Measurements from ENCODE around the gene TGFBRAP1. TPM values are rescaled to one million over a fixed set of nuclear protein-coding genes. Genes with fewer than 3 reads are reported as not detected.

Gene TGFBRAP1
- total and polyA plus RNA-seq, 9 of the 15 experiments (the other 6 are each of a cell fraction or from before 2014, with no cell fraction given) = 3.7 to 18.0 (median 11.0) TPM

DNA sequence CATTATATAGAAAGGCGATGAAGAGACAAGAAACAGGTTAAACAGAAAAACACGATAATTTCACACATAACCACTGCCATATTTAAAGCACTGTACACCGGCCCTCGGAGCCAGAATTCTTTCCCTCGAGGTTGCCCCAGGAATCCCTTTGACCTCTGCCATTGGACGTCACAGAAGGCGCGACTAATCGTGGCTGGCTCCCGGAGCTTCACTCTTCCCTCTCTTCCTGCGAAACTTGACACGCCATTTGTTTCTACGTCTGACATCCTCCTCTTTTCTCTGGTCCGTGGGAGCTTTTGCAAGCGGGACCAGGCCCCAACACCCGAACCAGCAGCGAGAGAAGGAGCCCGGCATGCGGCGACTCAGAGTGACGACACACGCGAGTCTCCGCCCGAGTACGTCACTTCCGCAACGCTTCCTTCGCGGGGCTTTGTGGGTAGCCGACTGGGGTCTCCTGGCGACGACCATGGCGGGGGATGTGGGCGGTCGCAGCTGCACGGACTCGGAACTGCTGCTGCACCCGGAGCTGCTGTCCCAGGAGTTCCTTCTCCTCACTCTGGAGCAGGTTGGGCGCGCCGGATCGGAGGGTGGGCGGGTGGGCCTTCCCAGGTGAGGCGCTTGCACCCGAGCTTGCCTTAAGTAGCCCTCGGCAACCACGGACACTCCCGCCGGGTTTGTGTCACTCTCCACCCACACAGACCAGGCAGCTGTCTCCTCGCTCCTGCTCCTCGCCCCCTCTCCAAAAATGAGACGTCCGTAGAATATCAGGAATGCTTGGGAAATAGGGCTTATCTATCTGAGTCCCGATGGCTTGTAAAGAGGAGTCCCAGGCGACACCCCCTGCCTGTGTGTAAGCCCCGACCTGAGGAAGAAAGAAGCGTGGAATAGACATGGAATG lies 7.8 kb upstream of the TGFBRAP1 start, which contains the start of gene C2orf49 (continued):
- no peak for TF ChIP-seq HNRNPL (IDR thresholded peaks at IDR 0.05; ENCODE audit: low read depth, low read length)
- TF ChIP-seq, protein P1, sequence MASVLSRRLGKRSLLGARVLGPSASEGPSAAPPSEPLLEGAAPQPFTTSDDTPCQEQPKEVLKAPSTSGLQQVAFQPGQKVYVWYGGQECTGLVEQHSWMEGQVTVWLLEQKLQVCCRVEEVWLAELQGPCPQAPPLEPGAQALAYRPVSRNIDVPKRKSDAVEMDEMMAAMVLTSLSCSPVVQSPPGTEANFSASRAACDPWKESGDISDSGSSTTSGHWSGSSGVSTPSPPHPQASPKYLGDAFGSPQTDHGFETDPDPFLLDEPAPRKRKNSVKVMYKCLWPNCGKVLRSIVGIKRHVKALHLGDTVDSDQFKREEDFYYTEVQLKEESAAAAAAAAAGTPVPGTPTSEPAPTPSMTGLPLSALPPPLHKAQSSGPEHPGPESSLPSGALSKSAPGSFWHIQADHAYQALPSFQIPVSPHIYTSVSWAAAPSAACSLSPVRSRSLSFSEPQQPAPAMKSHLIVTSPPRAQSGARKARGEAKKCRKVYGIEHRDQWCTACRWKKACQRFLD (CRISPR knock-in tag; IDR thresholded peaks at IDR 0.05) = peak; percentile 24
- TF ChIP-seq, protein P2, sequence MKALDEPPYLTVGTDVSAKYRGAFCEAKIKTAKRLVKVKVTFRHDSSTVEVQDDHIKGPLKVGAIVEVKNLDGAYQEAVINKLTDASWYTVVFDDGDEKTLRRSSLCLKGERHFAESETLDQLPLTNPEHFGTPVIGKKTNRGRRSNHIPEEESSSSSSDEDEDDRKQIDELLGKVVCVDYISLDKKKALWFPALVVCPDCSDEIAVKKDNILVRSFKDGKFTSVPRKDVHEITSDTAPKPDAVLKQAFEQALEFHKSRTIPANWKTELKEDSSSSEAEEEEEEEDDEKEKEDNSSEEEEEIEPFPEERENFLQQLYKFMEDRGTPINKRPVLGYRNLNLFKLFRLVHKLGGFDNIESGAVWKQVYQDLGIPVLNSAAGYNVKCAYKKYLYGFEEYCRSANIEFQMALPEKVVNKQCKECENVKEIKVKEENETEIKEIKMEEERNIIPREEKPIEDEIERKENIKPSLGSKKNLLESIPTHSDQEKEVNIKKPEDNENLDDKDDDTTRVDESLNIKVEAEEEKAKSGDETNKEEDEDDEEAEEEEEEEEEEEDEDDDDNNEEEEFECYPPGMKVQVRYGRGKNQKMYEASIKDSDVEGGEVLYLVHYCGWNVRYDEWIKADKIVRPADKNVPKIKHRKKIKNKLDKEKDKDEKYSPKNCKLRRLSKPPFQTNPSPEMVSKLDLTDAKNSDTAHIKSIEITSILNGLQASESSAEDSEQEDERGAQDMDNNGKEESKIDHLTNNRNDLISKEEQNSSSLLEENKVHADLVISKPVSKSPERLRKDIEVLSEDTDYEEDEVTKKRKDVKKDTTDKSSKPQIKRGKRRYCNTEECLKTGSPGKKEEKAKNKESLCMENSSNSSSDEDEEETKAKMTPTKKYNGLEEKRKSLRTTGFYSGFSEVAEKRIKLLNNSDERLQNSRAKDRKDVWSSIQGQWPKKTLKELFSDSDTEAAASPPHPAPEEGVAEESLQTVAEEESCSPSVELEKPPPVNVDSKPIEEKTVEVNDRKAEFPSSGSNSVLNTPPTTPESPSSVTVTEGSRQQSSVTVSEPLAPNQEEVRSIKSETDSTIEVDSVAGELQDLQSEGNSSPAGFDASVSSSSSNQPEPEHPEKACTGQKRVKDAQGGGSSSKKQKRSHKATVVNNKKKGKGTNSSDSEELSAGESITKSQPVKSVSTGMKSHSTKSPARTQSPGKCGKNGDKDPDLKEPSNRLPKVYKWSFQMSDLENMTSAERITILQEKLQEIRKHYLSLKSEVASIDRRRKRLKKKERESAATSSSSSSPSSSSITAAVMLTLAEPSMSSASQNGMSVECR (CRISPR knock-in tag; IDR thresholded peaks at IDR 0.05) = 0 out of 2 replicates have a peak, but pooled peaks have one; percentile 50
- TF ChIP-seq, protein P3, sequence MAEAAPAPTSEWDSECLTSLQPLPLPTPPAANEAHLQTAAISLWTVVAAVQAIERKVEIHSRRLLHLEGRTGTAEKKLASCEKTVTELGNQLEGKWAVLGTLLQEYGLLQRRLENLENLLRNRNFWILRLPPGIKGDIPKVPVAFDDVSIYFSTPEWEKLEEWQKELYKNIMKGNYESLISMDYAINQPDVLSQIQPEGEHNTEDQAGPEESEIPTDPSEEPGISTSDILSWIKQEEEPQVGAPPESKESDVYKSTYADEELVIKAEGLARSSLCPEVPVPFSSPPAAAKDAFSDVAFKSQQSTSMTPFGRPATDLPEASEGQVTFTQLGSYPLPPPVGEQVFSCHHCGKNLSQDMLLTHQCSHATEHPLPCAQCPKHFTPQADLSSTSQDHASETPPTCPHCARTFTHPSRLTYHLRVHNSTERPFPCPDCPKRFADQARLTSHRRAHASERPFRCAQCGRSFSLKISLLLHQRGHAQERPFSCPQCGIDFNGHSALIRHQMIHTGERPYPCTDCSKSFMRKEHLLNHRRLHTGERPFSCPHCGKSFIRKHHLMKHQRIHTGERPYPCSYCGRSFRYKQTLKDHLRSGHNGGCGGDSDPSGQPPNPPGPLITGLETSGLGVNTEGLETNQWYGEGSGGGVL (CRISPR knock-in tag; IDR thresholded peaks at IDR 0.05) = no peak
- no peak for TF ChIP-seq ARID1B (IDR thresholded peaks at IDR 0.05)
- TF ChIP-seq MTA3 (IDR thresholded peaks at IDR 0.05; ENCODE audit: borderline replicate concordance) = peak; percentile 74; the same call in 1 of the 2 replicates
- TF ChIP-seq LEF1 (IDR thresholded peaks at IDR 0.05) = no peak
- no peak for TF ChIP-seq POLR2AphosphoS2 (IDR thresholded peaks at IDR 0.05; ENCODE audit: low read length)
- no peak for TF ChIP-seq CAMTA2 (CRISPR knock-in tag; conservative IDR thresholded peaks at IDR 0.05)
- TF ChIP-seq, protein P4, sequence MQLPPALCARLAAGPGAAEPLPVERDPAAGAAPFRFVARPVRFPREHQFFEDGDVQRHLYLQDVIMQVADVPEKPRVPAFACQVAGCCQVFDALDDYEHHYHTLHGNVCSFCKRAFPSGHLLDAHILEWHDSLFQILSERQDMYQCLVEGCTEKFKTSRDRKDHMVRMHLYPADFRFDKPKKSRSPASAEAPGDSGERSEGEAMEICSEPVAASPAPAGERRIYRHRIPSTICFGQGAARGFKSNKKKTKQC (CRISPR knock-in tag; IDR thresholded peaks at IDR 0.05) = peak; percentile 81
- TF ChIP-seq KDM1A (IDR thresholded peaks at IDR 0.05) = no peak
- peak; percentile 90 to 92 for TF ChIP-seq FOXK2 (conservative IDR thresholded peaks at IDR 0.05 in 1 of 2, IDR thresholded peaks at IDR 0.05 in 1 of 2; ENCODE audit: low read depth in 2 of 2)
- TF ChIP-seq, protein P5, sequence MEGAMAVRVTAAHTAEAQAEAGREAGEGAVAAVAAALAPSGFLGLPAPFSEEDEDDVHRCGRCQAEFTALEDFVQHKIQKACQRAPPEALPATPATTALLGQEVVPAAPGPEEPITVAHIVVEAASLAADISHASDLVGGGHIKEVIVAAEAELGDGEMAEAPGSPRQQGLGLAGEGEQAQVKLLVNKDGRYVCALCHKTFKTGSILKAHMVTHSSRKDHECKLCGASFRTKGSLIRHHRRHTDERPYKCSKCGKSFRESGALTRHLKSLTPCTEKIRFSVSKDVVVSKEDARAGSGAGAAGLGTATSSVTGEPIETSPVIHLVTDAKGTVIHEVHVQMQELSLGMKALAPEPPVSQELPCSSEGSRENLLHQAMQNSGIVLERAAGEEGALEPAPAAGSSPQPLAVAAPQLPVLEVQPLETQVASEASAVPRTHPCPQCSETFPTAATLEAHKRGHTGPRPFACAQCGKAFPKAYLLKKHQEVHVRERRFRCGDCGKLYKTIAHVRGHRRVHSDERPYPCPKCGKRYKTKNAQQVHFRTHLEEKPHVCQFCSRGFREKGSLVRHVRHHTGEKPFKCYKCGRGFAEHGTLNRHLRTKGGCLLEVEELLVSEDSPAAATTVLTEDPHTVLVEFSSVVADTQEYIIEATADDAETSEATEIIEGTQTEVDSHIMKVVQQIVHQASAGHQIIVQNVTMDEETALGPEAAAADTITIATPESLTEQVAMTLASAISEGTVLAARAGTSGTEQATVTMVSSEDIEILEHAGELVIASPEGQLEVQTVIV (CRISPR knock-in tag; IDR thresholded peaks at IDR 0.05; ENCODE audit: borderline replicate concordance) = no peak
- TF ChIP-seq, protein P6, sequence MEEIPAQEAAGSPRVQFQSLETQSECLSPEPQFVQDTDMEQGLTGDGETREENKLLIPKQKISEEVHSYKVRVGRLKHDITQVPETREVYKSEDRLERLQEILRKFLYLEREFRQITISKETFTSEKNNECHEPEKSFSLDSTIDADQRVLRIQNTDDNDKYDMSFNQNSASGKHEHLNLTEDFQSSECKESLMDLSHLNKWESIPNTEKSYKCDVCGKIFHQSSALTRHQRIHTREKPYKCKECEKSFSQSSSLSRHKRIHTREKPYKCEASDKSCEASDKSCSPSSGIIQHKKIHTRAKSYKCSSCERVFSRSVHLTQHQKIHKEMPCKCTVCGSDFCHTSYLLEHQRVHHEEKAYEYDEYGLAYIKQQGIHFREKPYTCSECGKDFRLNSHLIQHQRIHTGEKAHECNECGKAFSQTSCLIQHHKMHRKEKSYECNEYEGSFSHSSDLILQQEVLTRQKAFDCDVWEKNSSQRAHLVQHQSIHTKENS (CRISPR knock-in tag; IDR thresholded peaks at IDR 0.05) = no peak
